Adrenal gland (tissue), 12 donors: ENCODE results near the gene RIN1. TPM values are rescaled to one million over a fixed set of nuclear protein-coding genes. Genes with fewer than 3 reads are reported as not detected.

Experiments
- DNase-seq, 7 donors: peaks; one replicate each; pipeline ENCODE4 v3.0.0-alpha.2; 2019 to 2020
- H3K27ac ChIP-seq, 5 donors: fragments of 200-600 bp; sonication (generic) in 4 of 5; 1 replicate in 3 of 5; 2 replicates in 2 of 5; pipeline versions ENCODE4 v1.5.1 to v1.8.0; 2016 to 2020; ENCODE audit warnings: mild to moderate bottlenecking in 1 of 5
- H3K27me3 ChIP-seq: fragments of 200-600 bp; 2 replicates; pipeline ENCODE4 v1.8.0; 2021
- H3K36me3 ChIP-seq, 2 donors: fragments of 200-600 bp; replicated peaks in 1 of 2; 1 replicate in 1 of 2; 2 replicates in 1 of 2; pipeline versions ENCODE4 v1.5.1 to v1.8.0; 2018 to 2022
- H3K4me1 ChIP-seq, 2 donors: fragments of 200-600 bp; replicated peaks in 1 of 2; 1 replicate in 1 of 2; 2 replicates in 1 of 2; pipeline versions ENCODE4 v1.5.1 to v1.8.0; 2018 to 2021
- H3K4me3 ChIP-seq, 4 donors: fragments of 200-600 bp; sonication (generic) in 3 of 4; one replicate each; pipeline ENCODE4 v1.5.1; 2016 to 2018
- H3K9me3 ChIP-seq, 3 donors: fragments of 200-600 bp; sonication (generic) in 1 of 3; replicated peaks in 1 of 3; 1 replicate in 2 of 3; 2 replicates in 1 of 3; pipeline versions ENCODE4 v1.5.1 to v1.8.0; 2016 to 2021
- CTCF ChIP-seq, 6 experiments: fragments of 450-650 bp in 4 of 6; fragments of 200-600 bp in 2 of 6; sonication (generic) in 1 of 6; IDR thresholded peaks; 1 replicate in 5 of 6; 2 replicates in 1 of 6; pipeline versions ENCODE4 v1.5.1 to v1.8.0; 2016 to 2021; ENCODE audit warnings: antibody characterized with exemption in 6 of 6, mild to moderate bottlenecking in 2 of 6, moderate library complexity in 1 of 6
- POLR2A ChIP-seq, 2 donors: fragments of 450-650 bp; IDR thresholded peaks; one replicate each; pipeline ENCODE4 v1.6.1; 2017; ENCODE audit warnings: antibody characterized with exemption in 2 of 2, mild to moderate bottlenecking in 2 of 2, moderate library complexity in 1 of 2
- WGBS, 4 donors: extraction: QIAGEN DNeasy Blood & Tissue Kit in 2 of 4; methylation state at CpG; one replicate each; pipeline versions ENCODE4 v1.1.5 to v1.1.7; 2013 to 2017; 5-methylcytosine and 5-hydroxymethylcytosine counted together
- intact Hi-C, 2 donors: fragments of 100-400 bp; cut with DNase I; formaldehyde crosslinking; loops; one replicate each; pipeline versions ENCODE4 v1.14.1 to v1.15.0; 2022 to 2023
- polyA plus RNA-seq, 3 donors: library from polyadenylated mRNA; stranded (reverse); fragments of 200-250 nt in 2 of 3; fragments of 350-450 nt in 1 of 3; fragmentation: Illumina TruSeq in 1 of 3; extraction: RNeasy Lipid Tissue Mini Kit (QIAGEN cat#74804) in 1 of 3; gene quantifications; one replicate each; pipeline ENCODE4 v1.2.3, GENCODE V29; 2013 to 2014
- total RNA-seq, 9 donors: library from RNA; depleted of rRNA in 4 of 9; stranded (reverse); fragments of >200 nt in 4 of 9; fragments of 120-200 nt in 1 of 9; fragmentation: NEBNext Ultra II Directional in 1 of 9; extraction: Animal tissue kit (Norgen Biotek cat#: 25700) in 1 of 9; gene quantifications; one replicate each; pipeline versions ENCODE4 v1.1.0 to v1.2.4, GENCODE V29; 2013 to 2023
- donor health status: healthy with polysubstance abuse.
- donor health status: Bipolar disorder and iron deficiency.
- donor health status: DM: yes; HTN: yes; CAD: no.
- donor health status: DM: no; HTN: no; CAD: no.
- donor health status: DM: no; HTN: no; CAD: no.
- donor health status: DM: yes; HTN: yes; CAD: no.

RIN1 gene
- total and polyA plus RNA-seq, 12 donors: 1.6 to 15.2 (median 7.1) TPM

- intact Hi-C loops: no loop called here
- TF ChIP-seq POLR2A (IDR thresholded peaks at IDR 0.05) (no peak), CTCF (IDR thresholded peaks at IDR 0.05) (no peak)
- Histone ChIP-seq H3K4me3 (peak overlapping the region in 1 of 4 donors; percentile 37), H3K27ac (peak overlapping the region in 2 of 5 donors; percentile 75 to 91), H3K36me3 (no peaks in the 10 kb centered on the region), H3K27me3 (no peaks in the 10 kb centered on the region), H3K9me3 (no peaks in the 10 kb centered on the region), H3K4me1 (peaks cover 6 to 18% of the 10 kb centered on the region in 2 donors)
- WGBS, 4 donors: 65 to 78% (median 76%) methylated on average over 11 to 14 of the region's 14 CpGs
- no peak for DNase-seq
Observed at GRCh38 chr11:66315498-66315885, 20.7 kb downstream of the RIN1 start.

DNA sequence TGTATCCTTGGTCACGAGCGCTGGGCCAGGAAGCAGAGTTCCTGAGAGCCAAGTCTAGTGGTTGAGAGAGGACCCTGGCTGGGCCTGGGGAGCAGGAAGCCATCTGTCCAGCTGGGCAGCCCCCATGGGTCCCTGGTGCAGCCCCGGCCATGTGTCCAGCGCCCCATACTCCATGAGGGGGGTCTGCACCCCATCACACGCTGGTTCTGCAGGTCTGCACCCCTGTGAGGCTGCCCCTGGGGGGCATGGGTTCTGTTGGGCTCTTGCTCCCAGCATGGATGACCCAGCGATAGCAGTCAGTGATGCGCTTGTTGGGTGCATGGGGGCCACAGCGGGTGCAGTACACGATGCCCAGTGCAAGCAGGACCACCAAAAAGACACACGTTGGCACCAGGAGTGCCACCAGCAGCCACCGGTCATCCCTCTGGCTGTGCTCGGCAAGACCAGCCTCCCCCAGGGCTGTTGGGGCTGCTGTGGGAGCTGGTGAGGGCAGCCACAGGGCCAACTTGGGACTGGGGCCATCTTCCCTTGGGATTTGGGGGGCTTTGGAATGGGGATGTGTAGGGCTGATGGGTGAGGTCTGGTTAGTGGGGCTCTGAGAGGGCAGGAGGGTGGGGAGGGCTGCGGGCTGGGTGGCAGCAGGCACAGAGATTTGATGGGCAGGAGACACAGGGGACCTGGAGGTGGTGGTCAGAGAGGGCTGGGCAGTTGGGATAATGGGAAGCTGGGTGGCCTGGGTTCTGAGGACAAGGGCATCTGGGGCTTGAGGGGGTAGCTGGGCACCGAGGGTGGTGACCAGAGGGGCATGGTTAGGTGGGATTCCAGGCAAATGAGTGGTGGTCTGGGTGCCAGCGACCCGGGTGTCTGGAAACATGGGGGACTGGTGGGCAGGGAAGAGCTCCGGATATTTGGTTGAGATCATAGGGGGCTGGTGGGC, 21.4 kb downstream of the RIN1 start:
- Histone ChIP-seq H3K27me3 (no peaks in the 10 kb centered on the region), H3K4me1 (peaks cover 6 to 18% of the 10 kb centered on the region in 2 donors), H3K4me3 (peak overlapping the region in 1 of 4 donors; percentile 37), H3K36me3 (no peaks in the 10 kb centered on the region), H3K9me3 (no peaks in the 10 kb centered on the region), H3K27ac (peak overlapping the region in 2 of 5 donors; percentile 82 to 91)
- no peak for DNase-seq
- TF ChIP-seq POLR2A (IDR thresholded peaks at IDR 0.05) (no peak), CTCF (IDR thresholded peaks at IDR 0.05) (no peak)
- intact Hi-C loops: no loop called here
- WGBS, 4 donors: 65 to 76% (median 72%) methylated on average over 9 to 17 of the region's 17 CpGs

- Histone ChIP-seq H3K27me3 (no peaks in the 10 kb centered on the region), H3K36me3 (no peaks in the 10 kb centered on the region), H3K4me1 (peaks cover 6 to 18% of the 10 kb centered on the region in 2 donors), H3K4me3 (no peak overlapping the region), H3K27ac (peak overlapping the region in 2 of 5 donors; percentile 82 to 91), H3K9me3 (no peaks in the 10 kb centered on the region)
- no peak for TF ChIP-seq CTCF (IDR thresholded peaks at IDR 0.05)
- TF ChIP-seq POLR2A (IDR thresholded peaks at IDR 0.05): no peak
- intact Hi-C loops: no loop called here
- no peak for DNase-seq
- 69 to 100% (median 81%) methylated on average over 1 of the region's 1 CpG for WGBS, 4 donors
Observed at GRCh38 chr11:66314186-66314501, 22.1 kb downstream of the RIN1 start.

DNA sequence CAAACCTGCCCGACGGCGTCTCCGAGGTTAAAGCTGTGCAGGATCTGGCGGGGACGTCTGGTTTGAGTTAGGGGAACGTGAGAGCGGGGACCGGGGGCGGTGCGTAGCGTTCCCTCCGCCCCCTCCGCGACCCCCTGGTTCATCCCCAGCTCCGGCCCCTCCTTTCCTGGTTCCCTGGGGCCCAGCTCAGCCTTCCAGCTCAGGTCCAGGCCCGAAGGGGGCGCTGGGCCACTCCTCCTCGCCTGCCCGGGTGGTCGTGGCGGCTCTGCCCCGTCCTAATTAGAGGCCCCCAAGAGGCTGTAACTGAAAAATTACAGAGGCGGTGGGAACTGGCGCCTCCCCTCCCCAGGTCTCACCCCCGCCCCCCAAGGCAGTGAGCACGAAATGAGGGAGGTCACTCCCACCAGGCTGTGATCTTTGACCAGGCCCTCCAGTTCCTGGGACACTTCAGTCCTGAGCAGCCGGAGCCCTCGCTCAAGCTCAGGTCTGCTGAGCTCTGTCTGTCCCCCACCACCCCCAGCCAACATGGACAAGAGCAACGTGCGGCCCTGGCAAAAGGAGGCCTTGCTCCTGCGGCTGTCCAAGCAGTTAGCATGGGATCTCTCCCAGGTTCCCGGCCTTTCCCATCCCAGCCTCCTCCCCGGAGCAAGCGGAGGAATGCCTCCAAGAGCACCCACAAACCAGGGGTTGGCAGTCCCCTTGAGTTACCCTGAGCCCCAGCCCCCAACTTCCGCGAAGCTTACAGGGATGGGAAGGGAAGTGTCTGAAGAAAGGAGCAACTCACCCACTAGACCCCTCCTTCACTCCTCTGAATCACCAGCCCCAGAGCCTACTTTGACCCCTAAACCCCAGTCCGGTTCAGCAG, 22.7 kb downstream of the RIN1 start:
- 37 to 91% (median 44%) methylated on average over 5 to 38 of the region's 38 CpGs for WGBS, 4 donors
- Histone ChIP-seq H3K36me3 (no peaks in the 10 kb centered on the region), H3K27me3 (no peaks in the 10 kb centered on the region), H3K4me3 (peak overlapping the region in 1 of 4 donors; percentile 35), H3K4me1 (peaks cover 6 to 16% of the 10 kb centered on the region in 2 donors), H3K9me3 (no peaks in the 10 kb centered on the region), H3K27ac (peak overlapping the region in 4 of 5 donors; percentile 30 to 91 (median 78))
- TF ChIP-seq CTCF (IDR thresholded peaks at IDR 0.05) (no peak), POLR2A (IDR thresholded peaks at IDR 0.05) (no peak)
- DNase-seq: no peak
- intact Hi-C loops: no loop called here
